OCI-LY1 (cell line): Measurements from ENCODE around the gene PLGRKT.

Experiments used
- H2AFZ ChIP-seq: fragments of 200-600 bp; sonication (generic), shearing (Covaris generic); 2 replicates; pipeline ENCODE4 v1.6.0; 2014; ENCODE audit warnings: antibody characterized with exemption, mild to moderate bottlenecking, low read length
- H3F3A ChIP-seq: fragments of 200-600 bp; sonication (generic), shearing (Covaris generic); 2 replicates; pipeline ENCODE4 v1.6.0; 2014; ENCODE audit warnings: mild to moderate bottlenecking, antibody characterized with exemption, low read length, moderate library complexity; ENCODE audit not compliant: insufficient read depth
- H3K27ac ChIP-seq: fragments of 200-600 bp; sonication (generic); 2 replicates; pipeline ENCODE4 v1.5.1; 2014; ENCODE audit warnings: low read length, mixed run types, mild to moderate bottlenecking, low read depth; ENCODE audit not compliant: poor library complexity, severe bottlenecking
- H3K27me3 ChIP-seq: fragments of 200-600 bp; sonication (generic); 2 replicates; pipeline ENCODE4 v1.6.0; 2014; ENCODE audit warnings: antibody characterized with exemption, mild to moderate bottlenecking, low read length, moderate library complexity; ENCODE audit not compliant: insufficient read depth
- H3K36me3 ChIP-seq: fragments of 200-600 bp; sonication (generic); 2 replicates; pipeline ENCODE4 v1.6.1; 2014; ENCODE audit warnings: mild to moderate bottlenecking, antibody characterized with exemption, low read length, moderate library complexity, mixed read lengths; ENCODE audit not compliant: insufficient read depth
- H3K4me1 ChIP-seq: fragments of 200-600 bp; sonication (generic); 2 replicates; pipeline ENCODE4 v1.5.1; 2014; ENCODE audit warnings: mild to moderate bottlenecking, low read length, moderate library complexity; ENCODE audit not compliant: insufficient read depth, severe bottlenecking
- H3K4me2 ChIP-seq: fragments of 200-600 bp; sonication (generic), shearing (Covaris generic); 2 replicates; pipeline ENCODE4 v1.6.1; 2014; ENCODE audit warnings: low read length
- H3K4me3 ChIP-seq: fragments of 200-600 bp; sonication (generic); 2 replicates; pipeline ENCODE4 v1.5.1; 2014; ENCODE audit warnings: low read length, low read depth, mild to moderate bottlenecking, mixed read lengths; ENCODE audit not compliant: poor library complexity, severe bottlenecking
- H3K79me2 ChIP-seq: fragments of 200-600 bp; shearing (Covaris generic); 2 replicates; pipeline ENCODE4 v1.6.1; 2016; ENCODE audit warnings: mixed run types, low read length, mixed read lengths; ENCODE audit not compliant: insufficient read depth
- H3K9ac ChIP-seq: fragments of 200-600 bp; sonication (generic), shearing (Covaris generic); 2 replicates; pipeline ENCODE4 v1.6.1; 2014; ENCODE audit warnings: mild to moderate bottlenecking, low read length, mixed read lengths
- H3K9me2 ChIP-seq: fragments of 200-600 bp; sonication (generic), shearing (Covaris generic); 2 replicates; pipeline ENCODE4 v1.6.1; 2014; ENCODE audit warnings: low read depth, mild to moderate bottlenecking, low read length, mixed read lengths
- H3K9me3 ChIP-seq: fragments of 200-600 bp; shearing (Covaris generic); 2 replicates; pipeline ENCODE4 v1.6.1; 2014; ENCODE audit warnings: low read length, mixed read lengths
- H4K20me1 ChIP-seq: fragments of 200-600 bp; sonication (generic), shearing (Covaris generic); 2 replicates; pipeline ENCODE4 v1.6.0; 2016; ENCODE audit warnings: mild to moderate bottlenecking, low read length; ENCODE audit not compliant: insufficient read depth
- EZH2 ChIP-seq: fragments of 200-600 bp; sonication (generic), shearing (Covaris generic); IDR thresholded peaks from 2 replicates; pipeline ENCODE4 v1.8.0; 2017; ENCODE audit warnings: borderline replicate concordance, mixed run types, mild to moderate bottlenecking, antibody characterized with exemption, low read length, moderate library complexity, mixed read lengths
- TF ChIP-seq, protein P1 (sequence below): fragments of 200-600 bp; sonication (generic), shearing (Covaris generic); IDR thresholded peaks from 2 replicates; pipeline ENCODE4 v1.5.1; 2017; ENCODE audit warnings: mild to moderate bottlenecking, antibody characterized with exemption, low read length, moderate library complexity, mixed read lengths

PLGRKT gene

DNA sequence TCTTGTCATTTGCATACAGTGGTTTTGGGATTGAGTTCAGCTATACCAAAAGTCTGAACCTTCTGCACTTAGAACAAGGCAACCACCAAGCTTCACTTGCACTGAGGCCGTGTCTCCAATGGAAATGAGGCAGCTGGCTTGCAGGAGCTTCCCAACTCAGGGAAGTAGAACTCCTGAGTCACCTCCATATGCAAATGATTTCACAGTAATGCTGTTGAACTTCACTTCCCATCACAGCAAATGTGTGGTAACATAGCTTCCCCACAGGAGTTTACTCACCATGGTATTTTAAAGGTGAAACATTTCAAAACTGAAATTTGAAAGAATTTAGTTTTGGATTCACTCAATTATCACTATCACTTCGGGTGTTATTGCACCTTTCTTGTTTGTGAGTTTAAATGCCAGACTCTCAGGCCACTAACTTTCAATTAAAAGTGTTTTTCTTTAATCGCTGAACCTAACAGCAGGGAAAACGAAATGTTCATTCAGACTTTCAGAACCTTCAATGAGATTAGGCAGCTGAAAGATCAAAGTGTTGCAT lies 21.6 kb upstream of the PLGRKT start:
- H3K4me3 ChIP-seq: no peak overlapping the region
- H3K9ac ChIP-seq: no peak overlapping the region
- H3K4me1 ChIP-seq: no peaks in the 10 kb centered on the region
- H3K79me2 ChIP-seq: no peaks in the 10 kb centered on the region
- H3K9me2 ChIP-seq: no peaks in the 10 kb centered on the region
- no peak overlapping the region for H2AFZ ChIP-seq
- H3K4me2 ChIP-seq: no peak overlapping the region
- no peaks in the 10 kb centered on the region for H3K9me3 ChIP-seq
- H3K27me3 ChIP-seq: no peaks in the 10 kb centered on the region
- no peak overlapping the region for H3K27ac ChIP-seq
- no peak for TF ChIP-seq EZH2
- TF ChIP-seq, protein P1, sequence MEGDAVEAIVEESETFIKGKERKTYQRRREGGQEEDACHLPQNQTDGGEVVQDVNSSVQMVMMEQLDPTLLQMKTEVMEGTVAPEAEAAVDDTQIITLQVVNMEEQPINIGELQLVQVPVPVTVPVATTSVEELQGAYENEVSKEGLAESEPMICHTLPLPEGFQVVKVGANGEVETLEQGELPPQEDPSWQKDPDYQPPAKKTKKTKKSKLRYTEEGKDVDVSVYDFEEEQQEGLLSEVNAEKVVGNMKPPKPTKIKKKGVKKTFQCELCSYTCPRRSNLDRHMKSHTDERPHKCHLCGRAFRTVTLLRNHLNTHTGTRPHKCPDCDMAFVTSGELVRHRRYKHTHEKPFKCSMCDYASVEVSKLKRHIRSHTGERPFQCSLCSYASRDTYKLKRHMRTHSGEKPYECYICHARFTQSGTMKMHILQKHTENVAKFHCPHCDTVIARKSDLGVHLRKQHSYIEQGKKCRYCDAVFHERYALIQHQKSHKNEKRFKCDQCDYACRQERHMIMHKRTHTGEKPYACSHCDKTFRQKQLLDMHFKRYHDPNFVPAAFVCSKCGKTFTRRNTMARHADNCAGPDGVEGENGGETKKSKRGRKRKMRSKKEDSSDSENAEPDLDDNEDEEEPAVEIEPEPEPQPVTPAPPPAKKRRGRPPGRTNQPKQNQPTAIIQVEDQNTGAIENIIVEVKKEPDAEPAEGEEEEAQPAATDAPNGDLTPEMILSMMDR: no peak
- no peaks in the 10 kb centered on the region for H3F3A ChIP-seq
- H4K20me1 ChIP-seq: no peaks in the 10 kb centered on the region
- H3K36me3 ChIP-seq: no peaks in the 10 kb centered on the region

DNA sequence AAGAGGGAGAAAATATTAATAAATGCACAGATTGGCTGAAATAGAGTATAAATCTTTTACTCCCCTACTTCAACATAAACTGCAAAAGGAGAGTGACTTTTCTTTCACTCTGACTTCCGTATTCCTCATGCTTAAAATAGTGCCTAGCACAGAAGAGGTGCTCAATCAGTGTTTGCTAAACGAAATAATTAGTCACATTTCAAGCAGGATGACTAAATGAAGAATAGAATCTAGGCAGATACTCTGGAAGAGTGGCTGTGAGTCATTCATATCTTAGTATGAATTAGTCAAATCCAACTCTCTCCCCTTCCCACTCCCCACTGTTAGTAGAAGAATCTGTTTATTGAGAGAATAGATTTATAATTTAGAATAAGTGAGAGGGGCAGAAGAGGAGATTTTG lies 17.5 kb upstream of the PLGRKT start:
- H3K79me2 ChIP-seq: no peaks in the 10 kb centered on the region
- H3K4me3 ChIP-seq: no peak overlapping the region
- no peaks in the 10 kb centered on the region for H3F3A ChIP-seq
- no peaks in the 10 kb centered on the region for H3K9me3 ChIP-seq
- H4K20me1 ChIP-seq: no peaks in the 10 kb centered on the region
- no peak overlapping the region for H2AFZ ChIP-seq
- H3K4me2 ChIP-seq: no peak overlapping the region
- no peak overlapping the region for H3K9ac ChIP-seq
- TF ChIP-seq, protein P1: no peak
- no peak for TF ChIP-seq EZH2
- no peak overlapping the region for H3K27ac ChIP-seq
- no peaks in the 10 kb centered on the region for H3K9me2 ChIP-seq
- H3K36me3 ChIP-seq: no peaks in the 10 kb centered on the region
- no peaks in the 10 kb centered on the region for H3K27me3 ChIP-seq
- peaks cover 12% of the 10 kb centered on the region for H3K4me1 ChIP-seq

DNA sequence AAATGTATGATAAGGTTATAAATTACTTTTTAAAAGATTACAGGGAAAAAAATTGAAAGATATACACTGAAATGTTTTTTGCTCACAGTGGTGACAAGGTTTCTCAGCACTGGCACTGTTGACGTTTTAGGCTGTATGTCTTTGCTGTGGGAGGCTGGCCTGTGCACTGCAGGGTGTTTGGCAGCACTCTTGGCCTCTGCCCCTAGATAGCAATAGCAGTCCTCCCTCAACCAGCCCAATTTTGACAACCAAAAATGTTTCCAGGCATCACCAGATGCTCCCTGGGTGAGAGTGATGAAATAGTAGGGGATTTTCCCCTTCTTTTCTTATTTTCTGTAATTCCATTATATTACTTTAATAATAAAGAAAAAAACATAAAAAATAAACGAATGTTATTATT lies 15.9 kb upstream of the PLGRKT start:
- no peaks in the 10 kb centered on the region for H3K36me3 ChIP-seq
- no peaks in the 10 kb centered on the region for H4K20me1 ChIP-seq
- H3K27ac ChIP-seq: no peak overlapping the region
- TF ChIP-seq, protein P1: no peak
- TF ChIP-seq EZH2: no peak
- no peaks in the 10 kb centered on the region for H3K9me2 ChIP-seq
- H3K4me3 ChIP-seq: no peak overlapping the region
- no peaks in the 10 kb centered on the region for H3K9me3 ChIP-seq
- H3K4me1 ChIP-seq: peaks cover 19% of the 10 kb centered on the region
- no peak overlapping the region for H2AFZ ChIP-seq
- no peaks in the 10 kb centered on the region for H3K79me2 ChIP-seq
- no peaks in the 10 kb centered on the region for H3F3A ChIP-seq
- H3K27me3 ChIP-seq: no peaks in the 10 kb centered on the region
- no peak overlapping the region for H3K4me2 ChIP-seq
- no peak overlapping the region for H3K9ac ChIP-seq
